Measurements from ENCODE around the gene GGT1.
"Not testable (repeated sequence)": the region's sequence is repeated elsewhere in the genome, so short reads cannot be mapped to it uniquely, and the experiment has no call there.

DNA sequence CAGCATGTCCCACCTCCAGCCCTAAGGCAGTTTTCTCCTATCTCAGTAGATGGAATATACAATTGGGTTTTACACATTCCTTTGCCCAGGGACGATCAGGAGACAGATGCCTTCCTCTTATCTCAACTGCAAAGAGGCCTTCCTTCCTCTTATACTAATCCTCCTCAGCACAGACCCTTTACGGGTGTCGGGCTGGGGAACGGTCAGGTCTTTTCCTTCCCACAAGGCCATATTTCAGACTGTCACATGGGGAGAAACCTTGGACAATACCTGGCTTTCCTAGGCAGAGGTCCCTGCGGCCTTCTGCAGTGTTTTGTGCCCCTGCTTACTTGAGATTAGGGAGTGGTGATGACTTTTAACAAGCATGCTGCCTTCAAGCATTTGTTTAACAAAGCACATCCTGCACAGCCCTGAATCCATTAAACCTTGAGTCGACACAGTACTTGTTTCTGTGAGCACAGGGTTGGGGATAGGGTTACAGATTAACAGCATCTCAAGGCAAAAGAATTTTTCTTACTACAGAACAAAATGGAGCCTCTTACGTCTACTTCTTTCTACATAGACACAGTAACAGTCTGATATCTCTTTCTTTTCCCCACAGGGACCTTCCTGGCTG, 27.9 kb downstream of the GGT1 start:
- TF ChIP-seq, protein P1, sequence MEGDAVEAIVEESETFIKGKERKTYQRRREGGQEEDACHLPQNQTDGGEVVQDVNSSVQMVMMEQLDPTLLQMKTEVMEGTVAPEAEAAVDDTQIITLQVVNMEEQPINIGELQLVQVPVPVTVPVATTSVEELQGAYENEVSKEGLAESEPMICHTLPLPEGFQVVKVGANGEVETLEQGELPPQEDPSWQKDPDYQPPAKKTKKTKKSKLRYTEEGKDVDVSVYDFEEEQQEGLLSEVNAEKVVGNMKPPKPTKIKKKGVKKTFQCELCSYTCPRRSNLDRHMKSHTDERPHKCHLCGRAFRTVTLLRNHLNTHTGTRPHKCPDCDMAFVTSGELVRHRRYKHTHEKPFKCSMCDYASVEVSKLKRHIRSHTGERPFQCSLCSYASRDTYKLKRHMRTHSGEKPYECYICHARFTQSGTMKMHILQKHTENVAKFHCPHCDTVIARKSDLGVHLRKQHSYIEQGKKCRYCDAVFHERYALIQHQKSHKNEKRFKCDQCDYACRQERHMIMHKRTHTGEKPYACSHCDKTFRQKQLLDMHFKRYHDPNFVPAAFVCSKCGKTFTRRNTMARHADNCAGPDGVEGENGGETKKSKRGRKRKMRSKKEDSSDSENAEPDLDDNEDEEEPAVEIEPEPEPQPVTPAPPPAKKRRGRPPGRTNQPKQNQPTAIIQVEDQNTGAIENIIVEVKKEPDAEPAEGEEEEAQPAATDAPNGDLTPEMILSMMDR (IDR thresholded peaks at IDR 0.05; ENCODE audit: low read depth, low read length) = not testable (repeated sequence)
- TF ChIP-seq POLR2A (IDR thresholded peaks at IDR 0.05; ENCODE audit: extremely low read depth, insufficient read length) = not testable (repeated sequence)
